SK-N-SH (cell line): ENCODE results near the gene DPH7. TPM values are rescaled to one million over a fixed set of nuclear protein-coding genes. Genes with fewer than 3 reads are reported as not detected.

Experiments
- CTCF ChIA-PET: fragments of 300-600, 350-600 bp; formaldehyde crosslinking; extraction: SDS; loops from one replicate; lab custom pipeline; 2021; lab: Yijun Ruan, JAX
- POLR2A ChIA-PET: fragments of 350-600 bp; sonication (Branson Sonifier 250); formaldehyde crosslinking; extraction: SDS; loops from one replicate; lab custom pipeline; 2020; ENCODE audit warnings: antibody characterized with exemption, inconsistent platforms; lab: Yijun Ruan, JAX
- DNase-seq: peaks from one replicate; pipeline ENCODE4 v3.0.0; 2012
- H2AFZ ChIP-seq: fragments of 200-600 bp; sonication (generic); 2 replicates; pipeline ENCODE4 v1.8.1; 2016; ENCODE audit warnings: antibody characterized with exemption, mild to moderate bottlenecking, low read depth
- H3F3A ChIP-seq: fragments of 200-600 bp; sonication (generic); replicated peaks from 2 replicates; pipeline ENCODE3; 2016; ENCODE audit warnings: antibody characterized with exemption, mild to moderate bottlenecking; ENCODE audit not compliant: insufficient read depth
- H3K27ac ChIP-seq, 2 experiments: fragments of 200-500 bp in 1 of 2; fragments of 200-600 bp in 1 of 2; sonication (Bioruptor generic) in 1 of 2; sonication (generic), shearing (Covaris generic) in 1 of 2; 2 replicates each; pipeline versions ENCODE4 v1.5.1 to v1.6.1; 2014 to 2016; ENCODE audit warnings: low read depth in 2 of 2, inconsistent platforms in 1 of 2, low read length in 1 of 2, mild to moderate bottlenecking in 1 of 2, mixed read lengths in 1 of 2
- H3K27me3 ChIP-seq: fragments of 200-600 bp; sonication (generic), shearing (Covaris generic); 2 replicates; pipeline ENCODE4 v1.6.1; 2016; ENCODE audit warnings: mixed run types; ENCODE audit not compliant: insufficient read depth
- H3K36me3 ChIP-seq, 2 experiments: fragments of 200-500 bp in 1 of 2; fragments of 200-600 bp in 1 of 2; sonication (Bioruptor generic) in 1 of 2; sonication (generic) in 1 of 2; replicated peaks in 1 of 2; 2 replicates each; pipeline versions ENCODE3 to v1.5.1; 2014 to 2016; ENCODE audit warnings: low read length in 1 of 2, mild to moderate bottlenecking in 1 of 2; ENCODE audit not compliant: insufficient read depth in 2 of 2, control insufficient read depth in 1 of 2
- H3K4me1 ChIP-seq, 2 experiments: fragments of 200-500 bp in 1 of 2; fragments of 200-600 bp in 1 of 2; sonication (Bioruptor generic) in 1 of 2; sonication (generic), shearing (Covaris generic) in 1 of 2; 2 replicates each; pipeline versions ENCODE4 v1.5.1 to v1.6.1; 2014 to 2016; ENCODE audit warnings: low read depth in 1 of 2, low read length in 1 of 2, mixed run types in 1 of 2; ENCODE audit not compliant: insufficient read depth in 2 of 2, control insufficient read depth in 1 of 2
- H3K4me2 ChIP-seq: fragments of 200-600 bp; sonication (generic), shearing (Covaris generic); 2 replicates; pipeline ENCODE4 v1.6.1; 2017; ENCODE audit warnings: mixed run types
- H3K4me3 ChIP-seq, 2 experiments: fragments of 200-500 bp in 1 of 2; fragments of 200-600 bp in 1 of 2; sonication (Bioruptor generic) in 1 of 2; sonication (generic), shearing (Covaris generic) in 1 of 2; 2 replicates each; pipeline versions ENCODE4 v1.5.1 to v1.8.1; 2014 to 2016; ENCODE audit warnings: low read depth in 2 of 2, inconsistent platforms in 1 of 2, low read length in 1 of 2, mild to moderate bottlenecking in 1 of 2, mixed read lengths in 1 of 2, moderate library complexity in 1 of 2
- H3K79me2 ChIP-seq: fragments of 200-600 bp; sonication (generic); 2 replicates; pipeline ENCODE4 v1.8.1; 2017; ENCODE audit warnings: mild to moderate bottlenecking; ENCODE audit not compliant: insufficient read depth
- H3K9ac ChIP-seq: fragments of 200-600 bp; sonication (generic); 2 replicates; pipeline ENCODE4 v1.6.1; 2017; ENCODE audit warnings: mixed run types
- H3K9me2 ChIP-seq: fragments of 200-600 bp; sonication (generic); 2 replicates; pipeline ENCODE4 v1.6.1; 2017; ENCODE audit warnings: mixed run types
- H3K9me3 ChIP-seq: fragments of 200-600 bp; sonication (generic); 2 replicates; pipeline ENCODE4 v1.6.1; 2017; ENCODE audit warnings: mixed run types, mild to moderate bottlenecking, moderate library complexity
- H4K20me1 ChIP-seq: fragments of 200-600 bp; sonication (generic); 2 replicates; pipeline ENCODE4 v1.6.1; 2017; ENCODE audit warnings: mild to moderate bottlenecking, mixed run types; ENCODE audit not compliant: insufficient read depth
- FOSL2 ChIP-seq: IDR thresholded peaks from 2 replicates; pipeline ENCODE4 v1.4.0; 2012; ENCODE audit warnings: low read depth, mild to moderate bottlenecking, moderate library complexity, borderline replicate concordance
- MEF2A ChIP-seq: IDR thresholded peaks from 2 replicates; pipeline ENCODE4 v1.4.0; 2012; ENCODE audit warnings: low read depth, borderline replicate concordance
- POLR2AphosphoS5 ChIP-seq: IDR thresholded peaks from 2 replicates; pipeline ENCODE4 v1.6.1; 2012; ENCODE audit warnings: low read depth, low read length
- SIN3A ChIP-seq: IDR thresholded peaks from 2 replicates; pipeline ENCODE4 v1.6.1; 2012; ENCODE audit warnings: low read depth, mild to moderate bottlenecking, low read length, moderate library complexity, borderline replicate concordance
- TAF1 ChIP-seq: IDR thresholded peaks from 2 replicates; pipeline ENCODE4 v1.6.1; 2012; ENCODE audit warnings: low read depth, mild to moderate bottlenecking, low read length, moderate library complexity, borderline replicate concordance
- TEAD4 ChIP-seq: IDR thresholded peaks from 2 replicates; pipeline ENCODE4 v1.4.0; 2012; ENCODE audit warnings: mild to moderate bottlenecking, borderline replicate concordance; ENCODE audit not compliant: insufficient read depth
- WGBS: methylation state at CpG from one replicate; pipeline ENCODE4 v1.1.6; 2017; ENCODE audit warnings: low lambda C conversion rate; 5-methylcytosine and 5-hydroxymethylcytosine counted together
- polyA plus RNA-seq, 3 experiments: library from polyadenylated mRNA; depleted of rRNA; stranded (reverse); fragments of >200 nt; gene quantifications; 2 replicates each; pipeline ENCODE4 v1.2.3, GENCODE V29; 2012
- TF ChIP-seq, protein P1 (sequence below): IDR thresholded peaks from 2 replicates; pipeline ENCODE4 v1.6.1; 2012; ENCODE audit warnings: mild to moderate bottlenecking, low read depth, low read length, moderate library complexity

The DPH7 gene
- polyA plus RNA-seq, 1 of the 3 experiments (the other 2 are of a cell fraction), result 59.9 TPM

DNA sequence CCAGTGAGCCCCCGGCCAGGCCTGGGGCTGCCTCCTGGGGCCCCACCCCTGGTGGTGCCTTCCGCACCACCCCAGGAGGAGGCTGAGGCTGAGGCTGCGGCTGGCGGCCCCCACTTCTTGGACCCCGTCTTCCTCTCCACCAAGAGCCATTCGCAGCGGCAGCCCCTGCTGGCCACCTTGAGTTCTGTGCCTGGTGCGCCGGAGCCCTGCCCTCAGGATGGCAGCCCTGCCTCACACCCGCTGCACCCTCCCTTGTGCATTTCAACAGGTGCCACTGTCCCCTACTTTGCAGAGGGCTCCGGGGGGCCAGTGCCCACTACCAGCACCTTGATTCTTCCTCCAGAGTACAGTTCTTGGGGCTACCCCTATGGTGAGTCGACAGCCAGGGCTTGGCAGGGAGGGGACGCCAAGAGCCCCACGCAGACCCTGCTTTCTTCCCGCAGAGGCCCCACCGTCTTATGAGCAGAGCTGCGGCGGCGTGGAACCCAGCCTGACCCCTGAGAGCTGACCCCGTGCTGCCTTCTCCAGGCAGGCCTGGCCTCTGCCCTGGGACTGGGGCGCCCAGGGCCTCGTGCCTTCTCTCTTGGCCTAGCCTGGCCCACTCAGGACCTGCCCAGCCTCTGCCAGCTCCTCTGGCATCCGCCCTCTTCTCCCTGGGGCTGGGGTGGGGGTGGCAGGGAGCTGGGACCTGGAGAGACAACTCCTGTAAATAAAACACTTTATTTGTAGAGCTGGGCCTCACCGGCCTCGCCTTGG is 36.1 kb upstream of the DPH7 start:
- Histone ChIP-seq H3K9ac (no peak overlapping the region), H2AFZ (no peak overlapping the region), H3K4me1 (peaks cover 18 to 19% of the 10 kb centered on the region in 2 experiments), H3K27ac (no peak overlapping the region; a peak in 1 of 4 replicates), H3K9me2 (no peaks in the 10 kb centered on the region), H3K4me3 (no peak overlapping the region), H3K79me2 (peaks cover 61% of the 10 kb centered on the region), H3K36me3 (peaks cover 3 to 24% of the 10 kb centered on the region in 2 experiments), H3K4me2 (no peak overlapping the region), H3K27me3 (no peaks in the 10 kb centered on the region), H4K20me1 (no peaks in the 10 kb centered on the region), H3K9me3 (no peaks in the 10 kb centered on the region), H3F3A (peaks cover 14% of the 10 kb centered on the region)
- DNase-seq, result no peak
- ChIA-PET CTCF (no interaction called here), POLR2A (interaction anchor here (0.6 kb wide), 1 partner anchor 23 kb away, joined by 3 read pairs; no protein-coding TSS in a partner anchor)
- 91% methylated on average over 14 of the region's 25 CpGs for WGBS
- TF ChIP-seq FOSL2 (no peak), TAF1 (no peak), TEAD4 (no peak), SIN3A (no peak)

DNA sequence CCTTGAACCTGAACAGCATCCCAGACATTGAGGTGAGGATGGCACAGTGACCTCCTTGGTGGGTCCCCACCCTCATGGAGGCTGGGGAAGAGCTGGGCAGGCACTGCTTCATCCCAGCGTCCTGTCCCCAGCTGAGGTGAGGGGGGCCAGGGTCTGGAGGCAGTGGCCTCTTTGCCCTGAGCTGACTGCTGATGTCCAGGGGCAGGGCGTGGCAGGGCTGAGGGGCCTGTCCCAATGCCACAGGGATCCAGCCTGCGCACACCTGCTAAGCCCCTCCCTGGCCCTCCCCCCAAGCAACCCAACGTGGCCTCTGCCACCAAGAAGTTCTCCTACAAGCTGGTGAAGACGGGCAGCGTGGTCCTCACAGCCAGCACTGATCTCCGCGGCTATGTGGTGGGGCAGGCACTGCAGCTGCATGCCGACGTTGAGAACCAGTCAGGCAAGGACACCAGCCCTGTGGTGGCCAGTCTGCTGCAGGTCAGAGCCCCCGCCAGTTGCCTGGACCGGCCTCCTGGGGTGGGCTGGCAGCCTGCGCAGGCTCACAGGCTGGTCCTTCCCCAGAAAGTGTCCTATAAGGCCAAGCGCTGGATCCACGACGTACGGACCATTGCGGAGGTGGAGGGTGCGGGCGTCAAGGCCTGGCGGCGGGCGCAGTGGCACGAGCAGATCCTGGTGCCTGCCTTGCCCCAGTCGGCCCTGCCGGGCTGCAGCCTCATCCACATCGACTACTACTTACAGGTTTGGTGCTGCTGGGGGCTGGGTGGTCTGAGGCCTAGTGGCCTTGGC is 35.2 kb upstream of the DPH7 start:
- 0 out of 2 replicates have a peak, but pooled peaks have one; percentile 4 for TF ChIP-seq POLR2AphosphoS5
- TF ChIP-seq, protein P1, sequence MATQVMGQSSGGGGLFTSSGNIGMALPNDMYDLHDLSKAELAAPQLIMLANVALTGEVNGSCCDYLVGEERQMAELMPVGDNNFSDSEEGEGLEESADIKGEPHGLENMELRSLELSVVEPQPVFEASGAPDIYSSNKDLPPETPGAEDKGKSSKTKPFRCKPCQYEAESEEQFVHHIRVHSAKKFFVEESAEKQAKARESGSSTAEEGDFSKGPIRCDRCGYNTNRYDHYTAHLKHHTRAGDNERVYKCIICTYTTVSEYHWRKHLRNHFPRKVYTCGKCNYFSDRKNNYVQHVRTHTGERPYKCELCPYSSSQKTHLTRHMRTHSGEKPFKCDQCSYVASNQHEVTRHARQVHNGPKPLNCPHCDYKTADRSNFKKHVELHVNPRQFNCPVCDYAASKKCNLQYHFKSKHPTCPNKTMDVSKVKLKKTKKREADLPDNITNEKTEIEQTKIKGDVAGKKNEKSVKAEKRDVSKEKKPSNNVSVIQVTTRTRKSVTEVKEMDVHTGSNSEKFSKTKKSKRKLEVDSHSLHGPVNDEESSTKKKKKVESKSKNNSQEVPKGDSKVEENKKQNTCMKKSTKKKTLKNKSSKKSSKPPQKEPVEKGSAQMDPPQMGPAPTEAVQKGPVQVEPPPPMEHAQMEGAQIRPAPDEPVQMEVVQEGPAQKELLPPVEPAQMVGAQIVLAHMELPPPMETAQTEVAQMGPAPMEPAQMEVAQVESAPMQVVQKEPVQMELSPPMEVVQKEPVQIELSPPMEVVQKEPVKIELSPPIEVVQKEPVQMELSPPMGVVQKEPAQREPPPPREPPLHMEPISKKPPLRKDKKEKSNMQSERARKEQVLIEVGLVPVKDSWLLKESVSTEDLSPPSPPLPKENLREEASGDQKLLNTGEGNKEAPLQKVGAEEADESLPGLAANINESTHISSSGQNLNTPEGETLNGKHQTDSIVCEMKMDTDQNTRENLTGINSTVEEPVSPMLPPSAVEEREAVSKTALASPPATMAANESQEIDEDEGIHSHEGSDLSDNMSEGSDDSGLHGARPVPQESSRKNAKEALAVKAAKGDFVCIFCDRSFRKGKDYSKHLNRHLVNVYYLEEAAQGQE, result no peak
- TF ChIP-seq MEF2A, result no peak
- H3K27me3 ChIP-seq, result no peaks in the 10 kb centered on the region
- H3K9ac ChIP-seq, result no peak overlapping the region
- H3K4me1 ChIP-seq, result peaks cover 18% of the 10 kb centered on the region in 2 experiments; a peak in 3 of 4 replicates
- peaks cover 8% of the 10 kb centered on the region for H3F3A ChIP-seq
- H3K9me2 ChIP-seq, result no peaks in the 10 kb centered on the region
- POLR2A ChIA-PET, result no interaction called here
- H3K4me3 ChIP-seq, result no peak overlapping the region
- CTCF ChIA-PET, result interaction anchor here (1.3 kb wide), 1 partner anchor 62 kb away, joined by 3 read pairs; the partner anchor contains the start of gene MRPL41
- H2AFZ ChIP-seq, result no peak overlapping the region
- no peak overlapping the region for H3K27ac ChIP-seq
- peaks cover 63% of the 10 kb centered on the region for H3K79me2 ChIP-seq
- H3K4me2 ChIP-seq, result no peak overlapping the region
- no peaks in the 10 kb centered on the region for H3K9me3 ChIP-seq
- 94% methylated on average over 17 of the region's 27 CpGs for WGBS
- peaks cover 3 to 24% of the 10 kb centered on the region in 2 experiments for H3K36me3 ChIP-seq
- no peak for DNase-seq
- H4K20me1 ChIP-seq, result no peaks in the 10 kb centered on the region
